GM21515 (cell line): ENCODE measurements around the gene AGRP.
"Not testable (repeated sequence)": the region's sequence is repeated elsewhere in the genome, so short reads cannot be mapped to it uniquely, and the experiment has no call there.

Experiments used
- ATAC-seq: cut with Tn5 transposase; IDR thresholded peaks from one replicate; pipeline ENCODE4 v1.9.1; 2021; ENCODE audit not compliant: unreplicated experiment

AGRP gene

GRCh38 chr16:67504031-67505021 lies 21.0 kb upstream of the AGRP start:
- peak; percentile 52 for ATAC-seq

GRCh38 chr16:67499106-67499505 lies 15.8 kb upstream of the AGRP start:
- ATAC-seq, result no peak

GRCh38 chr16:67490335-67491096 lies 7.2 kb upstream of the AGRP start:
- ATAC-seq, result no peak

- ATAC-seq, result peak; percentile 3
Measured at GRCh38 chr16:67489401-67490083, 6.2 kb upstream of the AGRP start.

GRCh38 chr16:67487561-67487960 lies 4.2 kb upstream of the AGRP start:
- ATAC-seq, result not testable (repeated sequence)

GRCh38 chr16:67486805-67487204 lies 3.5 kb upstream of the AGRP start:
- no peak for ATAC-seq

- ATAC-seq, result no peak
Measured at GRCh38 chr16:67483731-67484525, 581 bp upstream of the AGRP start.

GRCh38 chr16:67482233-67482924 lies 968 bp downstream of the AGRP start:
- no peak for ATAC-seq

- peak; percentile 0 for ATAC-seq
Measured at GRCh38 chr16:67481561-67482232, 1.6 kb downstream of the AGRP start.

- peak; percentile 89 for ATAC-seq
Measured at GRCh38 chr16:67480833-67481560, 2.4 kb downstream of the AGRP start, which contains the start of gene ATP6V0D1. ATP6V0D1 (minus strand) TSS chr16:67481157; CDS start chr16:67481086, 71 bp downstream.

GRCh38 chr16:67477960-67478554 lies 5.3 kb downstream of the AGRP start:
- no peak for ATAC-seq

GRCh38 chr16:67474551-67475455 lies 8.5 kb downstream of the AGRP start:
- no peak for ATAC-seq

- no peak for ATAC-seq
Measured at GRCh38 chr16:67471758-67472384, 11.5 kb downstream of the AGRP start.

GRCh38 chr16:67470359-67470758 lies 13.0 kb downstream of the AGRP start:
- ATAC-seq, result no peak

- ATAC-seq, result no peak
Measured at GRCh38 chr16:67468731-67469130, 14.6 kb downstream of the AGRP start.

- ATAC-seq, result no peak
Measured at GRCh38 chr16:67466581-67466980, 16.8 kb downstream of the AGRP start.

- no peak for ATAC-seq
Measured at GRCh38 chr16:67464565-67464964, 18.8 kb downstream of the AGRP start.
